Gastrocnemius medialis (tissue), 4 donors: ENCODE results near the gene ESR1. TPM values are rescaled to one million over a fixed set of nuclear protein-coding genes. Genes with fewer than 3 reads are reported as not detected.
"Not testable (repeated sequence)": the region's sequence is repeated elsewhere in the genome, so short reads cannot be mapped to it uniquely, and the experiment has no call there.

Experiments used
- ATAC-seq, 2 donors: fragments of 150-250 bp; one replicate each; pipeline ENCODE4 v1.9.1; 2016
- DNase-seq, 2 donors: peaks; one replicate each; pipeline ENCODE4 v3.0.0-alpha.2; 2019
- H3K27ac ChIP-seq, 4 donors: fragments of 200-600 bp; sonication (generic); 1 replicate in 1 of 4; 2 replicates in 3 of 4; pipeline ENCODE4 v1.5.1; 2016 to 2018; ENCODE audit warnings: mild to moderate bottlenecking in 2 of 4, moderate library complexity in 1 of 4
- H3K27me3 ChIP-seq, 3 donors: fragments of 200-600 bp; sonication (generic) in 2 of 3; 1 replicate in 1 of 3; 2 replicates in 2 of 3; pipeline versions ENCODE4 v1.5.1 to v1.6.0; 2016 to 2019; ENCODE audit warnings: mild to moderate bottlenecking in 1 of 3, moderate library complexity in 1 of 3
- H3K36me3 ChIP-seq, 2 donors: fragments of 200-600 bp; sonication (generic) in 1 of 2; one replicate each; pipeline ENCODE4 v1.5.1; 2017 to 2018
- H3K4me1 ChIP-seq, 2 donors: fragments of 200-600 bp; sonication (generic) in 1 of 2; one replicate each; pipeline ENCODE4 v1.5.1; 2016 to 2017; ENCODE audit warnings: mild to moderate bottlenecking in 2 of 2
- H3K4me3 ChIP-seq, 4 donors: fragments of 200-600 bp; sonication (generic) in 3 of 4; 1 replicate in 1 of 4; 2 replicates in 3 of 4; pipeline ENCODE4 v1.5.1; 2016 to 2019; ENCODE audit warnings: mild to moderate bottlenecking in 2 of 4
- H3K9me3 ChIP-seq, 3 donors: fragments of 200-600 bp; sonication (generic) in 2 of 3; 1 replicate in 1 of 3; 2 replicates in 2 of 3; pipeline ENCODE4 v1.5.1; 2016 to 2019
- CTCF ChIP-seq, 5 experiments: fragments of 450-650 bp in 3 of 5; fragments of 200-600 bp in 2 of 5; sonication (generic) in 2 of 5; IDR thresholded peaks in 4 of 5; conservative IDR thresholded peaks in 1 of 5; 1 replicate in 4 of 5; 2 replicates in 1 of 5; pipeline ENCODE4 v1.5.1; 2016 to 2019; ENCODE audit warnings: antibody characterized with exemption in 5 of 5, mild to moderate bottlenecking in 3 of 5, moderate library complexity in 3 of 5
- POLR2A ChIP-seq, 2 donors: fragments of 450-650 bp; IDR thresholded peaks; one replicate each; pipeline ENCODE4 v1.6.1; 2017; ENCODE audit warnings: antibody characterized with exemption in 2 of 2, mild to moderate bottlenecking in 2 of 2, moderate library complexity in 2 of 2
- in situ Hi-C, 4 donors: fragments of 200-750 bp; cut with MboI; loops; one replicate each; pipeline versions ENCODE4 v1.15.0 to v1.8.0; 2017; ENCODE audit warnings: low sequenced_read_pairs in 4 of 4
- intact Hi-C: fragments of 100-400 bp; cut with DNase I; formaldehyde crosslinking; loops from one replicate; pipeline ENCODE4 v1.15.1; 2023; ENCODE audit warnings: low total_unique reads
- total RNA-seq, 4 donors: library from RNA; depleted of rRNA; stranded (reverse); fragments of >200 nt; gene quantifications; one replicate each; pipeline versions ENCODE4 v1.1.0 to v1.2.3, GENCODE V29; 2016

Gene ESR1
- total RNA-seq, 4 donors from 2014 or later: 0.61 to 1.1 (median 1.1) TPM

GRCh38 chr6:152071843-152072242, 264.4 kb downstream of the ESR1 start:
- in situ Hi-C loops (no loop called here), intact Hi-C loops (no loop called here)
- peak; percentile 64 to 70 for ATAC-seq
- Histone ChIP-seq H3K36me3 (no peaks in the 10 kb centered on the region), H3K27me3 (no peaks in the 10 kb centered on the region), H3K9me3 (no peaks in the 10 kb centered on the region), H3K4me1 (peaks cover 6 to 12% of the 10 kb centered on the region in 2 donors), H3K27ac (peak overlapping the region; percentile 21 to 54 (median 35)), H3K4me3 (no peak overlapping the region)
- no peak for DNase-seq
- TF ChIP-seq CTCF (IDR thresholded peaks at IDR 0.05 in 4 of 5, conservative IDR thresholded peaks at IDR 0.05 in 1 of 5) (no peak), POLR2A (IDR thresholded peaks at IDR 0.05) (no peak)

- H3K4me1 ChIP-seq, in situ Hi-C loops, H3K27me3 ChIP-seq, H3K36me3 ChIP-seq, DNase-seq, intact Hi-C loops, H3K4me3 ChIP-seq, H3K27ac ChIP-seq, H3K9me3 ChIP-seq, ATAC-seq: not testable (repeated sequence)
These were observed 268.8 kb downstream of the ESR1 start for GRCh38 chr6:152076242-152076641.

GRCh38 chr6:152078001-152078400, 270.5 kb downstream of the ESR1 start:
- TF ChIP-seq CTCF (IDR thresholded peaks at IDR 0.05 in 4 of 5, conservative IDR thresholded peaks at IDR 0.05 in 1 of 5): no peak
- no peak for TF ChIP-seq POLR2A (IDR thresholded peaks at IDR 0.05)
- intact Hi-C loops: no loop called here
- DNase-seq (no peak), ATAC-seq (no peak)
- in situ Hi-C loops: no loop called here
- H3K4me3 ChIP-seq: no peak overlapping the region
- no peaks in the 10 kb centered on the region for H3K36me3 ChIP-seq
- no peaks in the 10 kb centered on the region for H3K9me3 ChIP-seq
- no peaks in the 10 kb centered on the region for H3K4me1 ChIP-seq
- H3K27ac ChIP-seq: no peak overlapping the region
- no peaks in the 10 kb centered on the region for H3K27me3 ChIP-seq

GRCh38 chr6:152078804-152079203, 271.3 kb downstream of the ESR1 start:
- ATAC-seq (no peak), DNase-seq (no peak)
- no peaks in the 10 kb centered on the region for H3K9me3 ChIP-seq
- in situ Hi-C loops: no loop called here
- no peak overlapping the region for H3K27ac ChIP-seq
- intact Hi-C loops: no loop called here
- no peaks in the 10 kb centered on the region for H3K36me3 ChIP-seq
- H3K4me3 ChIP-seq: no peak overlapping the region
- no peaks in the 10 kb centered on the region for H3K27me3 ChIP-seq
- TF ChIP-seq POLR2A (IDR thresholded peaks at IDR 0.05): no peak
- TF ChIP-seq CTCF (IDR thresholded peaks at IDR 0.05 in 4 of 5, conservative IDR thresholded peaks at IDR 0.05 in 1 of 5): no peak
- H3K4me1 ChIP-seq: no peaks in the 10 kb centered on the region

GRCh38 chr6:152085451-152085921, 278.0 kb downstream of the ESR1 start:
- TF ChIP-seq CTCF (IDR thresholded peaks at IDR 0.05 in 4 of 5, conservative IDR thresholded peaks at IDR 0.05 in 1 of 5): no peak
- no peak for TF ChIP-seq POLR2A (IDR thresholded peaks at IDR 0.05)
- Histone ChIP-seq H3K27ac (peak overlapping the region in 1 of 4 donors; percentile 54), H3K4me1 (peaks cover 9 to 11% of the 10 kb centered on the region in 2 donors), H3K36me3 (no peaks in the 10 kb centered on the region), H3K4me3 (no peak overlapping the region), H3K9me3 (no peaks in the 10 kb centered on the region), H3K27me3 (no peaks in the 10 kb centered on the region)
- in situ Hi-C loops (no loop called here), intact Hi-C loops (no loop called here)
- no peak for DNase-seq
- ATAC-seq: peak in 1 of 2 donors; percentile 84
